ENCODE results near the gene PNPLA2. TPM values are rescaled to one million over a fixed set of nuclear protein-coding genes. Genes with fewer than 3 reads are reported as not detected.

The PNPLA2 gene
- total RNA-seq, 1 experiment from 2014 or later = 93.6 TPM

DNA sequence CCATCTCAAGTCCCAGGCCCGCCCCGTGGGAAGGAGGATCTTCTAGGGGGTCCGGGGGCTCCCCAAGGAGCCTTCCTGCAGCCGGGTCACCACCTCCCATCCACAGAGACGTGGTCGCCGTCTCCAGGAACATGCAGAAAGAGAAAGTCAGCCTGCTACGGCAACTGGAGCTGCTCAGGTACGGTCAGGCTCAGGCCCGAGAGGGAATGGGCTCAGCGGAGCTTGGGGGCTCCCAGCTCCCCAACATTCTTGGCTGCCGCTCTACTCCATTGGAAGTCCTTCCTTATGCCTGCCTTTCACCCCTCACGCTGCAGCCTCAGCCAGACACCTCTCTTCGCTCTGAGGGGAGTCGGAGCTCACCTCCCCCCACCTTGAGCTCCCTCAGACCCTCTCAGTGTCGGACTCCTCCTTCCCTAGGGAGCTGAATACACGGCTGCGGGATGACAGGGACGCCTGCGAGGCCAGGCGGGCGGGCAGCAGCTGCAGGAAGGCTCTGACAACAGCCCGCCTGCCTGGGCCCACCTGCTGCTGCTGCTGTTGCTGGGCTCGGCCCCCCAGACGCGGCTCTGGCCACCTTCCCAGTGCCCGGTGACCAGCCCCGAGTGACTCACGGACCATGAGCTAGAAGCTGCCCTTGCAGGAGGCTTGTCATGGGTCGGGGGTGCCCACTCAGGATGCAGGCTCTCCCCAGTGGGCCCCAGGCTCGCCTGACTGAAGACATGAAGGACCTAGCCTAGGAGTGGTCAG lies 12.6 kb downstream of the PNPLA2 start:
- Histone ChIP-seq H3K36me3 (ENCODE audit: control insufficient read depth, insufficient read depth, low read length) (no peaks in the 10 kb centered on the region), H3K4me1 (peaks cover 40% of the 10 kb centered on the region), H3K4me3 (ENCODE audit: low read depth, low read length) (peak overlapping the region; percentile 59), H3K9me3 (no peaks in the 10 kb centered on the region), H3K27me3 (replicated peaks; ENCODE audit: control insufficient read depth, insufficient read depth, low read length) (no peaks in the 10 kb centered on the region)
- POLR2A ChIA-PET = interaction anchor here (0.6 to 4.9 kb wide), 3 partner anchors 12 to 32 kb away, joined by 3 to 33 read pairs (median 8); partner anchors contain the start of genes PNPLA2 and RPLP2
- CTCF ChIA-PET = interaction anchor here (2.4 kb wide), 1 partner anchor 12 kb away, joined by 10 read pairs; the partner anchor contains the start of gene PNPLA2
- BruUV-seq (replicated peaks) = no TSS peak
- H3K9me3 Mint-ChIP-seq (ENCODE audit: unreplicated experiment) = no peaks in the 10 kb centered on the region
- peaks cover 19% of the 10 kb centered on the region for H3K4me1 Mint-ChIP-seq (ENCODE audit: low read depth, unreplicated experiment)
- no peak for DNase-seq
- intact Hi-C loops (cut with micrococcal nuclease; ENCODE audit: unreplicated experiment) = no loop called here
- TF ChIP-seq CTCF (IDR thresholded peaks at IDR 0.05; ENCODE audit: insufficient read depth in 1 of 2, low read depth in 1 of 2, low read length in 1 of 2, severe bottlenecking in 1 of 2, unreplicated experiment in 1 of 2) = no peak
- H3K27ac Mint-ChIP-seq (ENCODE audit: unreplicated experiment) = no peak overlapping the region
- H3K36me3 Mint-ChIP-seq (ENCODE audit: insufficient read depth, unreplicated experiment) = peaks cover 37% of the 10 kb centered on the region
- no peaks in the 10 kb centered on the region for H3K27me3 Mint-ChIP-seq (ENCODE audit: insufficient read depth, unreplicated experiment)
- H3K4me3 Mint-ChIP-seq (ENCODE audit: unreplicated experiment) = peak overlapping the region; percentile 79

GRCh38 chr11:831961-832528 lies 13.3 kb downstream of the PNPLA2 start:
- Histone ChIP-seq H3K36me3 (ENCODE audit: control insufficient read depth, insufficient read depth, low read length) (peaks cover under 1% of the 10 kb centered on the region; the same call in 1 of the 2 replicates), H3K9me3 (no peaks in the 10 kb centered on the region), H3K4me3 (ENCODE audit: low read depth, low read length) (peak overlapping the region; percentile 81), H3K27me3 (replicated peaks; ENCODE audit: control insufficient read depth, insufficient read depth, low read length) (no peaks in the 10 kb centered on the region), H3K4me1 (peaks cover 35% of the 10 kb centered on the region)
- POLR2A ChIA-PET = interaction anchor here (0.6 to 4.9 kb wide), 3 partner anchors 9 to 31 kb away, joined by 3 to 33 read pairs (median 3); partner anchors contain the start of gene PNPLA2
- no peaks in the 10 kb centered on the region for H3K9me3 Mint-ChIP-seq (ENCODE audit: unreplicated experiment)
- H3K4me1 Mint-ChIP-seq (ENCODE audit: low read depth, unreplicated experiment) = peaks cover 19% of the 10 kb centered on the region
- BruUV-seq (replicated peaks) = no TSS peak
- CTCF ChIA-PET = interaction anchor here (0.6 to 2.4 kb wide), 2 partner anchors 11 to 12 kb away, joined by 3 to 10 read pairs; partner anchors contain the start of gene PNPLA2
- intact Hi-C loops (cut with micrococcal nuclease; ENCODE audit: unreplicated experiment) = no loop called here
- H3K27me3 Mint-ChIP-seq (ENCODE audit: insufficient read depth, unreplicated experiment) = no peaks in the 10 kb centered on the region
- peak overlapping the region; percentile 79 for H3K4me3 Mint-ChIP-seq (ENCODE audit: unreplicated experiment)
- TF ChIP-seq CTCF (IDR thresholded peaks at IDR 0.05; ENCODE audit: insufficient read depth in 1 of 2, low read depth in 1 of 2, low read length in 1 of 2, severe bottlenecking in 1 of 2, unreplicated experiment in 1 of 2) = no peak
- H3K27ac Mint-ChIP-seq (ENCODE audit: unreplicated experiment) = no peak overlapping the region
- DNase-seq = no peak
- H3K36me3 Mint-ChIP-seq (ENCODE audit: insufficient read depth, unreplicated experiment) = peaks cover 45% of the 10 kb centered on the region

- Histone ChIP-seq H3K9me3 (no peaks in the 10 kb centered on the region), H3K4me3 (ENCODE audit: low read depth, low read length) (peak within 1 kb of the TSS; percentile 81), H3K27me3 (replicated peaks; ENCODE audit: control insufficient read depth, insufficient read depth, low read length) (no peaks in the 10 kb centered on the region), H3K4me1 (peaks cover 33% of the 10 kb centered on the region), H3K36me3 (ENCODE audit: control insufficient read depth, insufficient read depth, low read length) (peaks cover 3% of the 10 kb centered on the region)
- Mint-ChIP-seq H3K27me3 (ENCODE audit: insufficient read depth, unreplicated experiment) (no peaks in the 10 kb centered on the region), H3K27ac (ENCODE audit: unreplicated experiment) (peak within 1 kb of the TSS; percentile 71), H3K4me3 (ENCODE audit: unreplicated experiment) (peak within 1 kb of the TSS; percentile 79), H3K4me1 (ENCODE audit: low read depth, unreplicated experiment) (peaks cover 16% of the 10 kb centered on the region), H3K9me3 (ENCODE audit: unreplicated experiment) (no peaks in the 10 kb centered on the region), H3K36me3 (ENCODE audit: insufficient read depth, unreplicated experiment) (peaks cover 51% of the 10 kb centered on the region)
- intact Hi-C loops (cut with micrococcal nuclease; ENCODE audit: unreplicated experiment) = loop anchor here (1.0 kb wide), 1 partner anchor 11 kb away; no protein-coding TSS in a partner anchor
- POLR2A ChIA-PET = interaction anchor here (0.6 to 4.9 kb wide), 2 partner anchors 8 to 13 kb away, joined by 3 to 33 read pairs; partner anchors contain the start of gene PNPLA2
- no TSS peak for BruUV-seq (replicated peaks)
- no peak for TF ChIP-seq CTCF (IDR thresholded peaks at IDR 0.05; ENCODE audit: insufficient read depth in 1 of 2, low read depth in 1 of 2, low read length in 1 of 2, severe bottlenecking in 1 of 2, unreplicated experiment in 1 of 2)
- DNase-seq = peak in 1 of 2 experiments; percentile 72
- CTCF ChIA-PET = interaction anchor here (0.6 kb wide), 1 partner anchor 11 kb away, joined by 3 read pairs; no protein-coding TSS in a partner anchor
These were observed 13.9 kb downstream of the PNPLA2 start, which contains the start of gene CD151 for GRCh38 chr11:832529-833113. Gene CD151 (plus strand): TSS chr11:832952. CDS start chr11:836070, 3,118 bp downstream.
